G401 (cell line): ENCODE results near the gene CLTC. TPM values are rescaled to one million over a fixed set of nuclear protein-coding genes. Genes with fewer than 3 reads are reported as not detected.
A peak's percentile ranks its signal among the peaks of the same experiment; 100 is the strongest.
"Not testable (repeated sequence)": the region's sequence is repeated elsewhere in the genome, so short reads cannot be mapped to it uniquely, and the experiment has no call there.

Experiments
- DNase-seq: peaks from one replicate; pipeline ENCODE4 v3.0.0-alpha.2; 2015; ENCODE audit warnings: low spot score
- in situ Hi-C: cut with HindIII; loops from 2 replicates; pipeline ENCODE4 v1.10.0; 2016; ENCODE audit warnings: low sequenced_read_pairs, mixed read lengths
- total RNA-seq: library from RNA; depleted of rRNA; stranded (reverse); fragments of >200 nt; shearing (Covaris generic); gene quantifications from 2 replicates; pipeline ENCODE4 v1.2.3, GENCODE V29; 2014

CLTC gene
- total RNA-seq, 1 experiment from 2014 or later: 403 TPM

- DNase-seq: no peak
- in situ Hi-C loops: no loop called here
These were observed 11.6 kb downstream of the CLTC start for GRCh38 chr17:59631276-59631675.

- DNase-seq: no peak
- in situ Hi-C loops: no loop called here
These were observed 12.7 kb downstream of the CLTC start for GRCh38 chr17:59632398-59632797.

GRCh38 chr17:59633658-59634359, 14.1 kb downstream of the CLTC start:
- in situ Hi-C loops: no loop called here
- no peak for DNase-seq

GRCh38 chr17:59634632-59635541, 15.2 kb downstream of the CLTC start:
- in situ Hi-C loops: no loop called here
- no peak for DNase-seq

GRCh38 chr17:59637611-59638310, 18.1 kb downstream of the CLTC start:
- in situ Hi-C loops: no loop called here
- no peak for DNase-seq

- DNase-seq: peak; percentile 62
- in situ Hi-C loops: no loop called here
These were observed 18.9 kb downstream of the CLTC start for GRCh38 chr17:59638553-59638952.

DNA sequence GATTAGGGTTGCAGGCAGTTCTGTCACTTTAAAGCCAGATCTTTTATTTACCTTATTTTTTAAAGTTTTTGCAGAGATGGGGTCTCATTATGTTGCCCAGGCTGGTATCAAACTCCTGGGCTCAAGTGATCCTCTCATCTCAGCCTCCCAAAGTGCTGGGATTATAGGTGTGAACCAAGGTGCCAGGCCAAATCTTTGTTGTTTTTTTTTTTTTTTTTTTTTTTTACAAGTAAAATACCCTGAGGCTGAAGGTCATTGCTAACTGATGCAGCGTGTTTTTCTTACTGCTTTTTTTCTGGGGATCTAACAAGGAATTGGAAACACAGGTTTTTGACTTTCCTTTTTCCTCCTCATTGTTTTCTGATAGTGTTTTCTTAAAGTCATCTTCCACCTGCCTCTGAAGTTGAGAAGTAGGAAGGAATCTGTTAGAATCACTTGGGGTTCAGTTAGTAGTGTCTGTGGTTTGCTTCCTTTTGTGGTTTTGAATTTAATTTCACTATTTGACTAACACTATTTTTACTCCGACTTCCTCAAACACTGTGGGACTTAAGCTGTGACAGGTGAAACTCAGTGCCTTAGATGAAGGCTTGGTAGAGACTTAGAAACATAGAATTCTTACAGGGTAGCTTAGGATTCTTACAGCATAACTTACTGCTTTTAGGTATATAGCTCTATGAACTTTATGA, 22.2 kb downstream of the CLTC start:
- DNase-seq: no peak
- in situ Hi-C loops: no loop called here

DNA sequence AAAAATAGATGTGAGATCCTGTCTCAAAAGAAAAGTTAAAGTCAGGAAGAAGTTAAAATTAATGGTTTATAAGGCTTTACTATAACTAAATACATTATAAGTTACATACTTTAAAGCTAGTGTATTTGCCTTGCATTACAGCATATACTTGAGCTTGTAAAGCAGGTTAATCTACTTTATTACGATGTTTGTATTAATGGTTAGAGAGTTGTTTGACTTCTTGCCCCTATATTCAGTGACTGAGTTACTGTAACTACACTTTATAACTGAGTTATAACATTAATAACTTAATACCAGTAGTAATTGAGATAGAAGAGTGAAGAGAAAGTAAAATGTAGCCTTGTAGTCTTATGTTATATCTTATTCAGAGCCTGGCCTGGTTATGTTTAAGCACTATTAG, 22.9 kb downstream of the CLTC start:
- in situ Hi-C loops: no loop called here
- DNase-seq: no peak

DNA sequence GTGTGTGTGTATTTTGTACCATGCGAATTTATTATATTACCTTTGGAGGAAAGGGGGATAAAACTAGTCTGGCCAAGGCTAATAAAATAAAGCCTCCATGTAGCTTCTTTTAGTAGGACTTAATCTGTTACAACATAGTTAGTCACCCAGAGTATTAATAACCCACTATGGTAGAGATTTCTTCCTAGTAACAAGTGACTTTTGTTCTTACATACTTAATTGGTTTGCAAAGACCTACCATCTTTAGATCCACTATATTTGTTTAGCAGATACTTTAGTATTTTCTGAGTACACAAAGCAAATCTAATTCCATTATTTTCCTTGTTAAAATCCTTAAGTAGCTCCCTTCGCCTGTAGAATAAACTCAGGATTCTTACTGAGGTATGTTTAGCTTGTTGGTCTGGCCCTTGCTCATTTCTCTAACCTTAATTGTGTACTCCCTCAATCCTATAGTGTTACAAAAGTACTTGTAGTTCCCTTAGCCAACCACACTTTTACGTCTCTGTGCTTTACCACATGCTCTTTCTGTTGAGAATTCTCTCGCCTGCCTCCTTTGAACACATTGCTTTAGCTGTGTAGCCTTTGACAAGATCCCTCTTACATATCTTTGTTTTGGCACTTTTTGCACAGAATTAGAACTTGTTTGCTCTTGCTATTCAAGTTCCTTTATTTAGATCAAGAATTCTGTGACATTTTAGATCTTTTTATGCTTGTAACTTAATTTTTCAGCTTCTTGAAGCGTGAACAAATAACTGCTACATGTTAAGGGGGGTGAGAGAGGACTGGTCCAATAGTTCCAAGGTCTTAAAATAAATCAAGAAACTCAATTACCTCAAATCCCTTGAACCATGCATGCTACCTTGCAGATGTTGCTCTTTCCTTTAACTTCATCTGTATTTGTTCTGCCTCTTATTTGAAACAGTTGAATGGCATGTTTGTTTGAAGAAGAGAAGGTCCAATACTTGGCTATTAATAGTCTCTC, 23.8 kb downstream of the CLTC start:
- no peak for DNase-seq
- in situ Hi-C loops: no loop called here

GRCh38 chr17:59647288-59647687, 27.6 kb downstream of the CLTC start:
- in situ Hi-C loops: no loop called here
- DNase-seq: no peak

- DNase-seq: no peak
- in situ Hi-C loops: no loop called here
These were observed 30.2 kb downstream of the CLTC start for GRCh38 chr17:59649886-59650285.

DNA sequence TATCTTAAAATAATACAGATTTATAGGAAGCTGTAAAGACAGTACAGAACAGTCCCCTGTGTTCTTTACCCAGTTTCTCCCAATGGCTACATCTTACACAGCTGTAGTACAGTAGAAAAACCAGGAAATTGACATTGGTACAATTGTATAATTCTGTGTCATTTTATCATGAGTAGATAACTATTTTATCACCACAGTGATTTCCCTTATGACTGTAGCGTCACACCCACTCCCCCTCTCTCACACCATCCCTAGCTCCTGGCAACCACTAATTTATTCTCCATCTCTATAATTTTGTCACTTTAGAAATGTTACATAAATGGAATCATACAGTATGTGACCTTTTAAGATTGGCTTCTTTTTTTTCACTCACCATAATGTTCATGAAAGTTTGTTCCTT, 30.9 kb downstream of the CLTC start:
- in situ Hi-C loops: no loop called here

DNA sequence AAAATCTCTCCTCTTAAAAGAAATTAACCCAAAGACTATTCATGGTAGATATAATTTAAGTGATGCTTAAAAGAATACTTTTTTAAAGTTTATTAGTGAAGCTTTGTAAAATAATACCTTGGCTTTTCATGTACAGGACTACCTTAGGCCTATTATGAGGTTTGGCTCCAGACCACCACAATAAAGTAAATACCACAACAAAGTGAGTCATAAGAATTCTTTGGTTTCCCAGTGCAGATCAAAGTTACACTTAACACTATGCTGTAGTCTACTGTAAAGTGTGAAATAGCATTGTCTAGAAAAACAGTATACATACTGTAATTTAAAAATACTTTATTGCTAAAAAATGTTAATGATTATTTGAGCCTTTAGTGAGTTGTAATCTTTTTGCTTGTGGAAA, 31.7 kb downstream of the CLTC start:
- in situ Hi-C loops: no loop called here
- no peak for DNase-seq

More for the DNA sequence above, 30.9 kb downstream of the CLTC start:
- no peak for DNase-seq

DNA sequence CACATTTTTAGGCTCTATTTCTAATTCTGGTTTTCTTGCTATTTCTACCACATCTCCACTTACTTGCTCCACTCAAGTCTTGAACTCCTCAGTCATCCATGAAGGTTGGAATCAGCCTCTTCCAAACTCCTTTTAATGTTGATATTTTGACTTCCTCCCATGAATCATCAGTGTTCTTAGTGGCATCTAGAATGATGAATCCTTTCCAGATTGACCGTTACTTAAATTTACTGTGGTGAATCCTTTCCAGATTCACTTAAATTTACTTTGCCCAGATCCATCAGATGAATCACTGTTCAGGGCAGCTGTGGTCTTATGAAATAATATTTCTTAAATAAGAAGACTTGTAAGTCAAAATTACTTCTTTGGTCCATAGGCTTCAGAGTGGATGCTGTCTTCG, 32.4 kb downstream of the CLTC start:
- in situ Hi-C loops: no loop called here
- no peak for DNase-seq

- in situ Hi-C loops, DNase-seq: not testable (repeated sequence)
These were observed 36.9 kb downstream of the CLTC start for GRCh38 chr17:59656624-59657023.

DNA sequence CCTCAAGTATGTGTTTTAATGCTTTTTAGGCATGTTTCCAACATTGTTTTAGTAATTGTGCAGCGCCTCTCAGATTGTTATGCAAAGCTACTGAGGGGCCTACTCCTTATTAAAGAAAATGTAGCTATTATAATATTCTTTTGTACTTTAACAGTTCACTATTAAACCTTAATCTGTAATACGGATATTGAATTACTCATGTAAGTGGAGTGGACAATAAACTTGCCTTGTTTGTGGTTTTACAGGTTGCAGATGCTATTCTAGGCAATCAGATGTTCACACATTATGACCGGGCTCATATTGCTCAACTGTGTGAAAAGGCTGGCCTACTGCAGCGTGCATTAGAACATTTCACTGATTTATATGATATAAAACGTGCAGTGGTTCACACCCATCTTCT, 46.5 kb downstream of the CLTC start:
- in situ Hi-C loops: no loop called here
- no peak for DNase-seq

- in situ Hi-C loops: no loop called here
- no peak for DNase-seq
These were observed 49.1 kb downstream of the CLTC start for GRCh38 chr17:59668816-59669215.

DNA sequence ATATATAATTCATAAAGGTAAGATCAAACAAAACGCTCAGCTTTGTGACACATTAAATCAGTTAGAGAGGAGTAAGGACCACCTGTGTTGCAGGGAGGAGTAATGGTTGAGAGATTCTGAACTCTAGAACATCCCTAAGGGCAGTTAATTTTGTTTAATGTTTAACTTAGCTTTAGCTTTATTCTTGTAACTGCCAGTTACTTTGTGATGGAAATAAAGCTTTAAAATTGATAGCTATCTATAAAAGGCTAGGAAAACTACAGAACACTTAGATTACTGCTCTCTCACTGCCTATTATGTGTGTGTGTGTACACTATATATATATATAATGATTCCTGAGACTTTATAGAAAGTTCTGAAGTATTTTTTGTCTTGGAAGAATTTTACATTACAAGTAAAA, 49.7 kb downstream of the CLTC start:
- in situ Hi-C loops: no loop called here
- no peak for DNase-seq
